Aorta (tissue), 5 donors: ENCODE data around the gene LPP. TPM values are rescaled to one million over a fixed set of nuclear protein-coding genes. Genes with fewer than 3 reads are reported as not detected.

ENCODE experiments used
- ATAC-seq: fragments of 200-7000 bp; cut with Tn5 transposase; one replicate; pipeline ENCODE4 v1.9.1; 2022; ENCODE audit warnings: moderate library complexity; ENCODE audit not compliant: low FRiP score
- DNase-seq, 2 donors: peaks; one replicate each; pipeline ENCODE4 v3.0.0-alpha.2; 2020
- H3K27ac ChIP-seq, 2 donors: one replicate each; pipeline ENCODE4 v1.5.1; 2013; ENCODE audit warnings: low read length in 2 of 2, mild to moderate bottlenecking in 2 of 2, moderate library complexity in 2 of 2, control low read depth in 1 of 2, inconsistent platforms in 1 of 2, low read depth in 1 of 2
- H3K27me3 ChIP-seq, 2 donors: one replicate each; pipeline ENCODE4 v1.6.1; 2013; ENCODE audit warnings: control low read depth in 1 of 2, low read length in 1 of 2, mild to moderate bottlenecking in 1 of 2, moderate library complexity in 1 of 2; ENCODE audit not compliant: insufficient read depth in 2 of 2, control insufficient read depth in 1 of 2
- H3K36me3 ChIP-seq, 2 donors: one replicate each; pipeline ENCODE4 v1.6.1; 2013; ENCODE audit warnings: control low read depth in 1 of 2, low read length in 1 of 2, mild to moderate bottlenecking in 1 of 2; ENCODE audit not compliant: insufficient read depth in 2 of 2, control insufficient read depth in 1 of 2
- H3K4me1 ChIP-seq, 2 donors: one replicate each; pipeline ENCODE4 v1.6.1; 2013; ENCODE audit warnings: low read length in 2 of 2, control low read depth in 1 of 2, mild to moderate bottlenecking in 1 of 2, moderate library complexity in 1 of 2; ENCODE audit not compliant: insufficient read depth in 2 of 2, control insufficient read depth in 1 of 2
- H3K4me3 ChIP-seq, 2 donors: one replicate each; pipeline ENCODE4 v1.5.1; 2013; ENCODE audit warnings: low read length in 2 of 2, control low read depth in 1 of 2, mild to moderate bottlenecking in 1 of 2
- H3K9me3 ChIP-seq: one replicate; pipeline ENCODE4 v1.6.1; 2013; ENCODE audit warnings: mild to moderate bottlenecking, low read length; ENCODE audit not compliant: control insufficient read depth
- WGBS, 2 donors: extraction: QIAGEN DNeasy Blood & Tissue Kit; methylation state at CpG; one replicate each; pipeline ENCODE4 v1.1.7; 2013; 5-methylcytosine and 5-hydroxymethylcytosine counted together
- intact Hi-C, 2 donors: fragments of 100-400 bp; cut with DNase I; formaldehyde crosslinking; loops; one replicate each; pipeline versions ENCODE4 v1.14.2 to v1.15.0; 2022
- polyA plus RNA-seq, 2 donors: library from polyadenylated mRNA; stranded (reverse); fragments of 200-250 nt; gene quantifications; one replicate each; pipeline ENCODE4 v1.2.3, GENCODE V29; 2013
- total RNA-seq, 2 donors: library from RNA; stranded (reverse); fragmentation: NEBNext Ultra II Directional; extraction: Animal tissue kit (Norgen Biotek cat#: 25700); gene quantifications; one replicate each; pipeline ENCODE4 v1.2.1, GENCODE V29; 2021
- donor health status: healthy with polysubstance abuse.
- donor health status: Bipolar disorder and iron deficiency.
- donor health status: DM: no; HTN: no; CAD: no.
- donor health status: DM: no; HTN: no; CAD: no.
- donor health status: DM: yes; HTN: yes; CAD: no.

Gene LPP
- total and polyA plus RNA-seq, 4 donors, result 37.7 to 2,536 (median 527) TPM

DNA sequence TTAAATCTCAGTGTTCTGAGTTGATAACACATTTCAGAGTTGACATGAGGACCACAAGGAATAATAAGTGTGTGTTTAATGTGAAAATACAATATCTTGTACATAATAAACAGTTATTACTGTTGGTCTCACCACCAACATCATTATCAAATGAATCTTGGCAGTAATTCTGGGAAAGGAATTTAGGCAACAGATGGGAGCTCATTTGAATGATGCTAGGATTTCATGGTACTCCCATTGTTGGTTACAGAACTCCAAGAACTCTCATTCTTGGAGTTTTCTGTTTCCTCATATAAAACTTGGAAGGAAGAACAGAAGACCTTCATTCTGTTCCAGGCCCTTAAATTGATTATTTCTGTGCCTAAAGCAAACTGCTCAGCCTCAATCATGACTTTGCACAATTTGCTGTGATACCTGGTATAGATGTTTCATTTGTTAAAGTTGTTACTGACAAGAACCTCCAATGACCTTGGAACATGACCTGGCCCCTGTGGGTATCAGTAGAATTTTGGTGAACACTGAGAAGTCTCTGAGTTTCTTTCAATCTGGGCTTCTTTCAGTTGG, 385.8 kb downstream of the LPP start:
- no peak for DNase-seq
- peaks cover 4 to 8% of the 10 kb centered on the region in 2 donors for H3K4me1 ChIP-seq
- intact Hi-C loops, result no loop called here
- H3K36me3 ChIP-seq, result no peaks in the 10 kb centered on the region
- no peak overlapping the region for H3K4me3 ChIP-seq
- H3K27ac ChIP-seq, result no peak overlapping the region
- no peaks in the 10 kb centered on the region for H3K9me3 ChIP-seq
- H3K27me3 ChIP-seq, result no peaks in the 10 kb centered on the region
- ATAC-seq, result no peak

DNA sequence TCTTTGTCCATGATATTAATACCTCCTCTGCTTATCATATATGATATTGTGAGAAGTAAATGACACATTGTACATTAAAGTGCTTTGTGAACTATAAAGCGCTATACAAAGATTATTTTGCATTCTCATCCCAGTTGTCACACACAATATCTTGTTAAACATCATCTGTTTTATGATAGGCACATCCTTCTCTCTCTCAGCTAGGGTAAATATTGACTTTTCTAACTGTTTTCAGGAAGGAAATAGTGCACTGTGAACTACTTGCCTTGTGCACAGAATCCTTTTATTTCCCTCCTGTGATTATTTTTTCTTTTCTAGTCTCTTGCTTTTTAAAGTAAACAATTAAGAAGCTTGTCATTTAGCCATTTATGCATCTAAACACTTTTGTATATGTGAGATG, 388.2 kb downstream of the LPP start:
- no peak overlapping the region for H3K4me3 ChIP-seq
- H3K27ac ChIP-seq, result no peak overlapping the region
- H3K36me3 ChIP-seq, result no peaks in the 10 kb centered on the region
- H3K9me3 ChIP-seq, result no peaks in the 10 kb centered on the region
- intact Hi-C loops, result no loop called here
- no peak for DNase-seq
- peaks cover 4 to 8% of the 10 kb centered on the region in 2 donors for H3K4me1 ChIP-seq
- ATAC-seq, result no peak
- H3K27me3 ChIP-seq, result no peaks in the 10 kb centered on the region
- 89 to 93% methylated on average over 1 of the region's 1 CpG for WGBS, 2 donors

DNA sequence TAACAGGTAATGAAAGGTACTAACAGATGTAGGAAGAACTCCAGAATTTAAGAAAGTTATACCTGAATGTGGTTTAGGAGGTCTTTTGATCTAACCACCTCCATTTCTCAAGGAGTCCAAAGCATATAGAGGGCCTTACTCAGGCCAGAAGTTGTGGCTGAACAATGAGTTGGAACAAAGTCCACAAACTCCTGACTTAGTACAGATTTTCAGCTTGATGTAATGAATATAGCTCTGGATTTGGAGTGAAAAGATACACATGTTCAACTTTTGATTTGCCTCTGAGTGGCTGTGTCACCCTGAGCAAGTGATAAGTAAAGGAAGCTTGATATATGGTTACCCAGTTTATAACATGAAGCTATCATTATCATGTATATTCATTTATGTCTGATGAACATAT, 390.1 kb downstream of the LPP start:
- peaks cover 7 to 8% of the 10 kb centered on the region in 2 donors for H3K4me1 ChIP-seq

DNA sequence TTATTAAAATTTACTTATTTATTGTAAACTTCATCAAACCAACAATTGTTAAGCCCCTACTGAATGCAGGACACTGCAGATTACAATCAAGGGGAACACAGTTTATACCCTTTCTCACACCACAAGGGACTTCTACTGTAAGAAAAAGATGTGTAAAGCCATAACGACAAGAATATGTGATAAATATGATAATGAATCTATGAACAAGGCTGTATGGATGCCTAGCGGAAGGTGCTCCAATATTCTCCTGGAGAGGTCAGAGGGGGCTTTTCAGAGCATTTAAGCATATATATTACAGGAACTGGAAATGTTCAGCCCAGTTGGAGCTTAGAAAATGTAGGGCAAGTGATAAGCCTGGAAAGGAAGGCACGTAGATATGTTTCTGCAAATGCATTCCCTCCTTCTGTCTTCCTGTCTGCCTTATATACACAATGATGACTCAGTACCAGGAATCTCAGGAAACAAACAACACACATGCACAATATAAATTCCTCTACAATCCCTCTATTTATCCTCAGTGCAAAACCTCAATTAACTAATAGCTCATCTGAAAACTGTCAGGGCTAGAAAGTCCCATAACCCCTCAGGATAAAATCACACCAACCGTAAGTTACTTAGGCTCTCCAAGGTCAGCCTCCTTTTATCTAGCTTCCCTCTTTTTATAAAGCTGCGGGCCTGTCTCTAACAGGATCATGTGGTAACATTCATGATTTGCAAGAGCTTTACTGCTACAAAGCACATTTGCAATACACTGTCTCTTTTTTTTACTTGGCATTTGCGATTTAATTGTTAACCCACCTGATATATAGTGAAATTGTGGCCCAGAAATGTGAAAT, 393.1 kb downstream of the LPP start:
- 87 to 88% methylated on average over 6 of the region's 6 CpGs for WGBS, 2 donors
- no peaks in the 10 kb centered on the region for H3K27me3 ChIP-seq
- intact Hi-C loops, result no loop called here
- H3K9me3 ChIP-seq, result no peaks in the 10 kb centered on the region
- peaks cover 5 to 7% of the 10 kb centered on the region in 2 donors for H3K4me1 ChIP-seq
- ATAC-seq, result no peak
- no peak overlapping the region for H3K27ac ChIP-seq
- H3K36me3 ChIP-seq, result no peaks in the 10 kb centered on the region
- no peak for DNase-seq
- H3K4me3 ChIP-seq, result no peak overlapping the region

More for the DNA sequence above, 390.1 kb downstream of the LPP start:
- Histone ChIP-seq H3K4me3 (no peak overlapping the region), H3K27ac (no peak overlapping the region), H3K9me3 (no peaks in the 10 kb centered on the region), H3K36me3 (no peaks in the 10 kb centered on the region), H3K27me3 (no peaks in the 10 kb centered on the region)
- DNase-seq, result no peak
- no peak for ATAC-seq
- intact Hi-C loops, result no loop called here

DNA sequence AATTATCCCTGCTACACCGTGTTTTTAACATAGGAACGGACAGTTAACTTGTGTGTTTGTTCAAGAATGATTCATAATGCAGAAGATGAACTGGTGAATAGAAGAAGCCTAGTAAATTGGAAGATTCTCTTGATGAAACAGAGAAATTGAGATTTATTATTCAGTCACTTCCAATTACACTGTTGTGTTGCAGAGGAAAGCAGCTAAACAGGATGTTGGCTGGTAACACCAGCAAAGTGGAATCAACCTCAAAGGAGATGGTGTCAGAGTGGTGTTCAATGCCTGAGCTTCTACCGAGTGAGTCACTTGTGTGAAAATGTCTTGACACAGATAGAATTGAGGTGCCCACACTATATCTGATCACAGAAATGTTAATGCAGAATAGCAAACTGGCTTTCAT, 399.6 kb downstream of the LPP start:
- H3K4me1 ChIP-seq, result peaks cover 7 to 9% of the 10 kb centered on the region in 2 donors
- H3K4me3 ChIP-seq, result no peak overlapping the region
- no peak for DNase-seq
- ATAC-seq, result peak; percentile 41
- intact Hi-C loops, result no loop called here
- H3K36me3 ChIP-seq, result peaks cover 0 to 2% of the 10 kb centered on the region in 2 donors
- no peaks in the 10 kb centered on the region for H3K27me3 ChIP-seq
- H3K27ac ChIP-seq, result no peak overlapping the region
- no peaks in the 10 kb centered on the region for H3K9me3 ChIP-seq
- 74 to 82% methylated on average over 3 of the region's 3 CpGs for WGBS, 2 donors

DNA sequence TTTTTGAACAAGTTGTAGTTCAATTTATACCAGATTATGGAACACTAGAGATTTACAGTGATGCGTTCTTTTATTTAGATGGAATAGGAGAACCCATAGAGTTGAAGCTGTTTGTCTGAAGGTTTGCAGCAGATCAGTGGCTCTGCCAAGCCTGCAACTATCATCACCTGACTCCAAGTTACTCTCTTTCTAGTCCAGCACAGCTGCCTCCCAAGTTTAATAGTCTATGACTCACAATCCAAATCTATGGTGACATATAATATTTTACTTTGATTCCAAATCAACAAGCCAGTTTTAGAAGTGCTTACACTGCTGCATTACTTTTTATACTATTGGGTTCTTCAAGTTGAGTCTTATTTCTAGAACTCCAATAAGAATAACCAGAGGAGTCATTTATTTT, 400.4 kb downstream of the LPP start:
- H3K4me1 ChIP-seq, result peaks cover 9 to 10% of the 10 kb centered on the region in 2 donors
- WGBS, 2 donors, result 93 to 95% methylated on average over 1 of the region's 1 CpG
- H3K4me3 ChIP-seq, result no peak overlapping the region
- no peaks in the 10 kb centered on the region for H3K27me3 ChIP-seq
- no peaks in the 10 kb centered on the region for H3K9me3 ChIP-seq
- DNase-seq, result no peak
- ATAC-seq, result no peak
- peaks cover 0 to 2% of the 10 kb centered on the region in 2 donors for H3K36me3 ChIP-seq
- H3K27ac ChIP-seq, result no peak overlapping the region
- intact Hi-C loops, result no loop called here

DNA sequence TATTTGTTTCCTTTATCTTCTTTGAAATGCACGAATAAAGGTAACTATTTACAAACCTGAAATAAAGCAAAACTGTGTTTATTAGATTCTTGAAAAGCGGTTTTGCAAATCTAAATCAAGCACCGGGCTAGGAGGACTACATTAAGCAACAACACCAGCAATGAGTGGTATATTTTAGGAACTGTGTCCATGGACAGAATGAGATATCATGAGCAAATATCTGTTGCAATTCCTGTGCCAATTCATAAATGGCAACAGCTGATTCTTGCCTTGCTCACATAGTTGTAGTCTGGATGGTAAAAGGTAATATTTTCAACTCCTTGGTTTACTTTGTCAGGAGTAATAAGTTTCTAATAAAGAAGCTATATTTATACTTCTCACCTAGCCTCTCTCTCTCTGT, 403.3 kb downstream of the LPP start:
- DNase-seq, result no peak
- no peaks in the 10 kb centered on the region for H3K27me3 ChIP-seq
- H3K4me1 ChIP-seq, result peaks cover 10 to 14% of the 10 kb centered on the region in 2 donors
- no peak overlapping the region for H3K27ac ChIP-seq
- no peak overlapping the region for H3K4me3 ChIP-seq
- intact Hi-C loops, result no loop called here
- no peaks in the 10 kb centered on the region for H3K9me3 ChIP-seq
- ATAC-seq, result no peak
- WGBS, 2 donors, result 44 to 68% methylated on average over 3 of the region's 3 CpGs
- H3K36me3 ChIP-seq, result peaks cover 2 to 5% of the 10 kb centered on the region in 2 donors

DNA sequence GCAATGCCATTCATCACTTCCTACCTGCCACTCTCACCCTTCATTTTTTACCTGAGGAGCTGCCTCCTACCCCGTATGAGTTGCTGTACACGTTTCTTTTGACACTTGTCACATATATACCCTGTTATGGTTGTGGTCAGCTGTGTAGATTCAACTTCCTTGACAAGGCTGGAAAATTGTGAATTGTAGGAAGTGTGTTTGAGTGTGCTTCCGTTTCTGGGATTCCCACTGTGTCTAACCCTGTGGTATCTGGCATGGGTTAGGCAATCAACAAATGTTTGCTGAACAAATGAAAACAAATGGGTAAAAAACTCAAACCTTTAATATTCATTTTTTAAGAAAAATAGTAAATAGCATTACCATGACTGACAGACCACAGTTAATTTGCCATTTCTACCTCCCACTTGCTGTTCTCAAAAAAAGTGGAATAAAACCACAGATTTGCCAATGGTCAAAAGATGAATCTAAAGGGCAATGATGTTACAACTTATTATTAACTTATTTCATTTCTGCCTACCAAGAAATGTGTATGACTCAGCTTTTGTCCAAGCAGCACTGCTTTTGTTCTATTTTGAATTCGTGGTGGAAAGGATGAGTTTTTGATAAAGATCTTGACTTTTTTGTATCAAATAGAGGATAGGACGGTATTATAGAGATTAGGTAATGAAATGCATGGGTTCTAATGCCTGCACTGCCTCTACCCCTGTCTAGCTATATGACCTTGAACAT, 404.6 kb downstream of the LPP start:
- Histone ChIP-seq H3K36me3 (peaks cover 2 to 5% of the 10 kb centered on the region in 2 donors), H3K27me3 (no peaks in the 10 kb centered on the region), H3K4me1 (peaks cover 10 to 14% of the 10 kb centered on the region in 2 donors), H3K27ac (peak overlapping the region in 1 of 2 donors; percentile 44), H3K9me3 (no peaks in the 10 kb centered on the region), H3K4me3 (no peak overlapping the region)
- intact Hi-C loops, result no loop called here
- no peak for ATAC-seq
- no peak for DNase-seq
- 58% methylated on average over 5 of the region's 5 CpGs for WGBS, 2 donors
